Measurements from ENCODE around the gene ZNF497.

GRCh38 chr19:58367698-58368454 lies 5.3 kb upstream of the ZNF497 start:
- TF ChIP-seq CTCF (IDR thresholded peaks at IDR 0.05; ENCODE audit: low read length) (no peak), EZH2phosphoT487 (IDR thresholded peaks at IDR 0.05; ENCODE audit: low read length) (no peak), EZH2 (optimal IDR thresholded peaks at IDR 0.05; ENCODE audit: low read depth, low read length) (no peak)

All from MM.1S (cell line).